AG04450 (cell line): ENCODE measurements around the gene CAMK2D. TPM values are rescaled to one million over a fixed set of nuclear protein-coding genes. Genes with fewer than 3 reads are reported as not detected.
A peak's percentile ranks its signal among the peaks of the same experiment; 100 is the strongest.

ENCODE experiments used
- CTCF ChIA-PET: fragments of 300-600, 350-600 bp; formaldehyde crosslinking; extraction: SDS; loops from one replicate; lab custom pipeline; 2022; ENCODE audit warnings: antibody characterized with exemption, inconsistent platforms; lab: Charles Lee
- POLR2A ChIA-PET: fragments of 350-600 bp; formaldehyde crosslinking; extraction: SDS; loops from one replicate; lab custom pipeline; 2021; ENCODE audit warnings: antibody characterized with exemption, inconsistent platforms; lab: Yijun Ruan, JAX
- DNase-seq: peaks from one replicate; pipeline ENCODE4 v3.0.0-alpha.2; 2011; ENCODE audit warnings: low read depth, low spot score
- H3K27ac ChIP-seq: one replicate; pipeline ENCODE4 v1.5.1; 2012; ENCODE audit warnings: low read depth, low read length, control low read depth
- H3K27me3 ChIP-seq: one replicate; pipeline ENCODE4 v1.6.0; 2012; ENCODE audit warnings: low read length; ENCODE audit not compliant: control insufficient read depth, insufficient read depth
- H3K4me3 ChIP-seq: 2 replicates; pipeline ENCODE4 v1.5.1; 2011; ENCODE audit warnings: mild to moderate bottlenecking, low read depth, low read length, control low read depth
- H3K9me3 ChIP-seq: 2 replicates; pipeline ENCODE4 v1.5.1; 2012; ENCODE audit warnings: low read length; ENCODE audit not compliant: control insufficient read depth, insufficient read depth
- CTCF ChIP-seq: IDR thresholded peaks from 2 replicates; pipeline ENCODE4 v1.5.1; 2011; ENCODE audit warnings: low read depth, low read length, control low read depth, inconsistent platforms
- polyA plus RNA-seq: library from polyadenylated mRNA; depleted of rRNA; stranded (reverse); fragments of >200 nt; gene quantifications from 2 replicates; pipeline ENCODE4 v1.2.3, GENCODE V29; 2011

The CAMK2D gene
- polyA plus RNA-seq, 1 experiment = 105 TPM

GRCh38 chr4:113579360-113579759, 182.2 kb downstream of the CAMK2D start:
- Histone ChIP-seq H3K27ac (no peak overlapping the region), H3K27me3 (no peaks in the 10 kb centered on the region), H3K9me3 (no peaks in the 10 kb centered on the region), H3K4me3 (no peak overlapping the region)
- no peak for DNase-seq
- POLR2A ChIA-PET = no interaction called here
- CTCF ChIA-PET = no interaction called here
- no peak for TF ChIP-seq CTCF

GRCh38 chr4:113576947-113577678, 184.4 kb downstream of the CAMK2D start:
- no peaks in the 10 kb centered on the region for H3K27me3 ChIP-seq
- DNase-seq = no peak
- no peaks in the 10 kb centered on the region for H3K9me3 ChIP-seq
- ChIA-PET POLR2A (no interaction called here), CTCF (interaction anchor here (2.9 kb wide), 1 partner anchor 30 kb away, joined by 17 read pairs; no protein-coding TSS in a partner anchor)
- no peak overlapping the region for H3K27ac ChIP-seq
- TF ChIP-seq CTCF = no peak
- H3K4me3 ChIP-seq = no peak overlapping the region

- no peak for DNase-seq
- Histone ChIP-seq H3K27me3 (no peaks in the 10 kb centered on the region), H3K9me3 (no peaks in the 10 kb centered on the region), H3K27ac (no peak overlapping the region), H3K4me3 (no peak overlapping the region)
- ChIA-PET CTCF (interaction anchor here (2.3 kb wide), 1 partner anchor 28 kb away, joined by 15 read pairs; no protein-coding TSS in a partner anchor), POLR2A (interaction anchor here (1.1 to 1.3 kb wide), 2 partner anchors 108 to 126 kb away, joined by 3 to 4 read pairs; no protein-coding TSS in a partner anchor)
- TF ChIP-seq CTCF = no peak
Measured at GRCh38 chr4:113575401-113575800, 186.1 kb downstream of the CAMK2D start.

- H3K27ac ChIP-seq = peak overlapping the region; percentile 49
- TF ChIP-seq CTCF = no peak
- ChIA-PET CTCF (interaction anchor here (2.3 kb wide), 1 partner anchor 27 kb away, joined by 15 read pairs; no protein-coding TSS in a partner anchor), POLR2A (interaction anchor here (1.3 kb wide), 1 partner anchor 126 kb away, joined by 3 read pairs; no protein-coding TSS in a partner anchor)
- H3K4me3 ChIP-seq = no peak overlapping the region
- no peaks in the 10 kb centered on the region for H3K27me3 ChIP-seq
- H3K9me3 ChIP-seq = no peaks in the 10 kb centered on the region
- peak; percentile 57 for DNase-seq
Measured at GRCh38 chr4:113574636-113575103, 186.9 kb downstream of the CAMK2D start.

- H3K27me3 ChIP-seq = no peaks in the 10 kb centered on the region
- H3K9me3 ChIP-seq = no peaks in the 10 kb centered on the region
- POLR2A ChIA-PET = no interaction called here
- no peak for TF ChIP-seq CTCF
- CTCF ChIA-PET = interaction anchor here (1.3 kb wide), 1 partner anchor 25 kb away, joined by 4 read pairs; no protein-coding TSS in a partner anchor
- no peak for DNase-seq
- no peak overlapping the region for H3K27ac ChIP-seq
- H3K4me3 ChIP-seq = no peak overlapping the region
Measured at GRCh38 chr4:113572620-113573019, 188.9 kb downstream of the CAMK2D start.
